GM23338 (cell line): ENCODE results near the gene TNNI3K. TPM values are rescaled to one million over a fixed set of nuclear protein-coding genes. Genes with fewer than 3 reads are reported as not detected.

Experiments
- ATAC-seq: fragments of 200-7000 bp; cut with Tn5 transposase; 3 replicates; pipeline ENCODE4 v1.9.1; 2020
- DNase-seq: peaks from one replicate; pipeline ENCODE4 v3.0.0-alpha.2; 2015; ENCODE audit warnings: low spot score
- H2AFZ ChIP-seq: fragments of 200-600 bp; sonication (generic); 2 replicates; pipeline ENCODE4 v1.8.0; 2016; ENCODE audit warnings: antibody characterized with exemption, mild to moderate bottlenecking, moderate library complexity
- H3F3A ChIP-seq: fragments of 200-600 bp; sonication (generic); replicated peaks from 2 replicates; pipeline ENCODE4 v1.8.0; 2017; ENCODE audit warnings: antibody characterized with exemption, mixed run types, low read depth
- H3K27ac ChIP-seq: fragments of 200-600 bp; sonication (generic); 2 replicates; pipeline ENCODE4 v1.6.1; 2016; ENCODE audit warnings: low read depth
- H3K27me3 ChIP-seq: fragments of 200-600 bp; sonication (generic); 2 replicates; pipeline ENCODE4 v1.8.0; 2016; ENCODE audit warnings: mild to moderate bottlenecking, mixed run types, moderate library complexity; ENCODE audit not compliant: insufficient read depth
- H3K36me3 ChIP-seq: fragments of 200-600 bp; sonication (generic); 2 replicates; pipeline ENCODE4 v1.8.0; 2016; ENCODE audit warnings: mild to moderate bottlenecking; ENCODE audit not compliant: insufficient read depth
- H3K4me1 ChIP-seq: fragments of 200-600 bp; sonication (generic); 2 replicates; pipeline ENCODE4 v1.8.0; 2016; ENCODE audit warnings: mild to moderate bottlenecking, moderate library complexity; ENCODE audit not compliant: insufficient read depth
- H3K4me2 ChIP-seq: fragments of 200-600 bp; sonication (generic); 2 replicates; pipeline ENCODE4 v1.7.1; 2017; ENCODE audit warnings: mixed run types
- H3K4me3 ChIP-seq: fragments of 200-600 bp; sonication (generic); 2 replicates; pipeline ENCODE4 v1.6.1; 2016; ENCODE audit warnings: mixed run types
- H3K79me2 ChIP-seq: fragments of 200-600 bp; sonication (generic); replicated peaks from 2 replicates; pipeline ENCODE4 v1.8.0; 2017; ENCODE audit warnings: mild to moderate bottlenecking; ENCODE audit not compliant: insufficient read depth
- H3K9me2 ChIP-seq: fragments of 200-600 bp; sonication (generic); 2 replicates; pipeline ENCODE4 v1.8.0; 2017; ENCODE audit not compliant: insufficient read depth
- H4K20me1 ChIP-seq: fragments of 200-600 bp; sonication (generic); replicated peaks from 2 replicates; pipeline ENCODE4 v1.8.0; 2017; ENCODE audit warnings: mild to moderate bottlenecking; ENCODE audit not compliant: insufficient read depth
- H3K27ac Mint-ChIP-seq: 2 replicates; pipeline ENCODE4 v1.8.0; 2020; ENCODE audit warnings: inconsistent platforms, mild to moderate bottlenecking, moderate library complexity, mixed read lengths
- H3K27me3 Mint-ChIP-seq: 3 replicates; pipeline ENCODE4 v1.8.0; 2022; ENCODE audit warnings: low read depth, mild to moderate bottlenecking, moderate library complexity, mixed read lengths, inconsistent platforms; ENCODE audit not compliant: insufficient read depth, poor library complexity
- H3K36me3 Mint-ChIP-seq: 3 replicates; pipeline ENCODE4 v1.8.0; 2021; ENCODE audit warnings: low read depth, mild to moderate bottlenecking, inconsistent platforms, moderate library complexity, mixed read lengths
- H3K4me1 Mint-ChIP-seq: 3 replicates; pipeline ENCODE4 v1.8.0; 2020; ENCODE audit warnings: mild to moderate bottlenecking, inconsistent platforms, mixed read lengths
- H3K4me3 Mint-ChIP-seq: 3 replicates; pipeline ENCODE4 v1.8.0; 2021; ENCODE audit warnings: moderate library complexity, mild to moderate bottlenecking, inconsistent platforms, mixed read lengths
- H3K9me3 Mint-ChIP-seq: 3 replicates; pipeline ENCODE4 v1.8.0; 2020; ENCODE audit warnings: moderate library complexity, mild to moderate bottlenecking, inconsistent platforms, mixed read lengths
- CTCF ChIP-seq, 2 experiments: fragments of 200-600 bp in 1 of 2; sonication (generic) in 1 of 2; conservative IDR thresholded peaks; 2 replicates each; pipeline versions ENCODE4 v1.5.1 to v1.6.1; 2016 to 2017; ENCODE audit warnings: antibody characterized with exemption in 2 of 2, low read depth in 2 of 2, mild to moderate bottlenecking in 2 of 2, moderate library complexity in 1 of 2
- ETS1 ChIP-seq: IDR thresholded peaks from 2 replicates; pipeline ENCODE4 v1.6.1; 2016; ENCODE audit warnings: antibody characterized with exemption
- EZH2 ChIP-seq: fragments of 200-600 bp; sonication (generic); IDR thresholded peaks from one replicate; pipeline ENCODE4 v1.8.0; 2017; ENCODE audit warnings: antibody characterized with exemption, mild to moderate bottlenecking, low read depth; ENCODE audit not compliant: unreplicated experiment
- EZH2phosphoT487 ChIP-seq: fragments of 200-600 bp; sonication (generic); IDR thresholded peaks from one replicate; pipeline ENCODE4 v1.8.1; 2018; ENCODE audit warnings: antibody characterized with exemption; ENCODE audit not compliant: unreplicated experiment
- JUNB ChIP-seq: IDR thresholded peaks from one replicate; pipeline ENCODE4 v1.6.1; 2016; ENCODE audit warnings: antibody characterized with exemption; ENCODE audit not compliant: unreplicated experiment
- NANOG ChIP-seq: IDR thresholded peaks from 2 replicates; pipeline ENCODE4 v1.6.1; 2016; ENCODE audit warnings: antibody characterized with exemption, borderline replicate concordance
- POLR2AphosphoS5 ChIP-seq: IDR thresholded peaks from 2 replicates; pipeline ENCODE4 v1.6.1; 2016; ENCODE audit warnings: antibody characterized with exemption, low read depth
- REST ChIP-seq: IDR thresholded peaks from one replicate; pipeline ENCODE4 v1.6.1; 2018; ENCODE audit warnings: antibody characterized with exemption; ENCODE audit not compliant: unreplicated experiment
- ZNF114 ChIP-seq: fragments of 250-450 bp; sonication (Bioruptor Pico); IDR thresholded peaks from 2 replicates; pipeline ENCODE4 v1.5.0; 2020; ENCODE audit warnings: mild to moderate bottlenecking, moderate library complexity
- ZNF462 ChIP-seq: fragments of 250-450 bp; sonication (Bioruptor Pico); IDR thresholded peaks from 2 replicates; pipeline ENCODE4 v1.5.0; 2020; ENCODE audit warnings: mild to moderate bottlenecking, moderate library complexity
- polyA plus RNA-seq: library from polyadenylated mRNA; unstranded; fragments of >200 nt; fragmentation: Nextera tagmentation; extraction: Ambion mirVana; gene quantifications from 2 replicates; pipeline ENCODE4 v1.2.1, GENCODE V29; 2016
- total RNA-seq: library from RNA; depleted of rRNA; stranded (reverse); fragments of >200 nt; shearing (Covaris generic); gene quantifications from 2 replicates; pipeline ENCODE4 v1.2.3, GENCODE V29; 2014

TNNI3K gene
- total and polyA plus RNA-seq, 2 experiments from 2014 or later = not detected

- no peak for TF ChIP-seq REST
- no peak for TF ChIP-seq JUNB
- no peak for TF ChIP-seq EZH2phosphoT487
- TF ChIP-seq CTCF (conservative IDR thresholded peaks at IDR 0.05; ENCODE audit: low read depth in 2 of 2) = no peak
- no peak for TF ChIP-seq ETS1
- TF ChIP-seq NANOG = no peak
- TF ChIP-seq ZNF114 (CRISPR knock-in tag) = no peak
- no peak for TF ChIP-seq EZH2
- no peak for TF ChIP-seq POLR2AphosphoS5
Measured at GRCh38 chr1:74485622-74486021, 250.4 kb downstream of the TNNI3K start (continued).

- Mint-ChIP-seq H3K27me3 (no peaks in the 10 kb centered on the region), H3K27ac (no peak overlapping the region), H3K36me3 (no peaks in the 10 kb centered on the region)
- TF ChIP-seq JUNB = no peak
- no peak for TF ChIP-seq ZNF462 (CRISPR knock-in tag)
- no peak for TF ChIP-seq ZNF114 (CRISPR knock-in tag)
- TF ChIP-seq EZH2 = no peak
- no peak for TF ChIP-seq ETS1
- no peak for TF ChIP-seq NANOG
Measured at GRCh38 chr1:74486036-74486435, 250.8 kb downstream of the TNNI3K start.

More at GRCh38 chr1:74486036-74486435, 250.8 kb downstream of the TNNI3K start:
- Histone ChIP-seq H3K36me3 (no peaks in the 10 kb centered on the region), H4K20me1 (no peaks in the 10 kb centered on the region), H2AFZ (no peak overlapping the region), H3K79me2 (no peaks in the 10 kb centered on the region), H3K4me2 (no peak overlapping the region), H3F3A (no peaks in the 10 kb centered on the region), H3K27me3 (no peaks in the 10 kb centered on the region), H3K4me1 (peaks cover 51% of the 10 kb centered on the region), H3K27ac (no peak overlapping the region), H3K9me2 (0 out of 2 replicates have a peak, but pooled peaks cover 3% of the 10 kb centered on the region), H3K4me3 (no peak overlapping the region)
- Mint-ChIP-seq H3K4me1 (peaks cover 27% of the 10 kb centered on the region), H3K9me3 (no peaks in the 10 kb centered on the region), H3K4me3 (no peak overlapping the region)
- DNase-seq (no peak), ATAC-seq (no peak)
